Endodermal cell (in vitro differentiated cells): ENCODE results near the gene PYY. TPM values are rescaled to one million over a fixed set of nuclear protein-coding genes. Genes with fewer than 3 reads are reported as not detected.
"Not testable (repeated sequence)": the region's sequence is repeated elsewhere in the genome, so short reads cannot be mapped to it uniquely, and the experiment has no call there.

Experiments used
- DNase-seq: peaks from one replicate; pipeline ENCODE4 v3.0.0-alpha.2; 2017
- H3K27ac ChIP-seq: 2 replicates; pipeline ENCODE4 v1.5.1; 2013; ENCODE audit warnings: mild to moderate bottlenecking, low read depth, low read length, moderate library complexity
- H3K27me3 ChIP-seq: 2 replicates; pipeline ENCODE4 v1.6.1; 2013; ENCODE audit warnings: mild to moderate bottlenecking, low read length, moderate library complexity; ENCODE audit not compliant: insufficient read depth, control insufficient read depth, poor library complexity, severe bottlenecking
- H3K36me3 ChIP-seq: 2 replicates; pipeline ENCODE4 v1.7.0; 2013; ENCODE audit warnings: mild to moderate bottlenecking, low read length, moderate library complexity; ENCODE audit not compliant: control insufficient read depth, insufficient read depth
- H3K4me1 ChIP-seq: one replicate; pipeline ENCODE4 v1.7.0; 2013; ENCODE audit warnings: low read length; ENCODE audit not compliant: control insufficient read depth, insufficient read depth
- H3K4me3 ChIP-seq: 2 replicates; pipeline ENCODE4 v1.5.1; 2013; ENCODE audit warnings: mild to moderate bottlenecking, low read length, moderate library complexity
- H3K9ac ChIP-seq: 2 replicates; pipeline ENCODE4 v1.6.1; 2013; ENCODE audit warnings: mild to moderate bottlenecking, low read length, moderate library complexity; ENCODE audit not compliant: poor library complexity, severe bottlenecking; ENCODE audit errors: extremely low read depth
- H3K9me3 ChIP-seq: 2 replicates; pipeline ENCODE4 v1.6.1; 2013; ENCODE audit warnings: mild to moderate bottlenecking, low read length, moderate library complexity; ENCODE audit not compliant: control insufficient read depth
- H3K27ac Mint-ChIP-seq: 2 replicates; pipeline ENCODE4 v1.8.0; 2020; ENCODE audit warnings: mixed read lengths
- H3K27me3 Mint-ChIP-seq: 2 replicates; pipeline ENCODE4 v1.8.0; 2021; ENCODE audit warnings: mild to moderate bottlenecking, mixed read lengths; ENCODE audit not compliant: insufficient read depth
- H3K36me3 Mint-ChIP-seq: 2 replicates; pipeline ENCODE4 v1.8.0; 2020; ENCODE audit warnings: low read depth, mixed read lengths
- H3K4me1 Mint-ChIP-seq: 2 replicates; pipeline ENCODE4 v1.8.0; 2020; ENCODE audit warnings: mixed read lengths
- H3K4me3 Mint-ChIP-seq: 2 replicates; pipeline ENCODE4 v1.8.0; 2020; ENCODE audit warnings: mild to moderate bottlenecking, moderate library complexity, mixed read lengths
- H3K9me3 Mint-ChIP-seq: 2 replicates; pipeline ENCODE4 v1.8.0; 2020; ENCODE audit warnings: mild to moderate bottlenecking, mixed read lengths
- CTCF ChIP-seq: fragments of 200-600 bp; sonication (generic); conservative IDR thresholded peaks from 2 replicates; pipeline ENCODE4 v1.5.0; 2021; ENCODE audit warnings: antibody characterized with exemption, mild to moderate bottlenecking
- WGBS, 2 experiments: methylation state at CpG; one replicate each; pipeline versions ENCODE4 v1.1.5 to v1.1.7; 2013; ENCODE audit warnings: missing lambda C conversion rate in 2 of 2, mixed read lengths in 1 of 2; ENCODE audit not compliant: insufficient coverage in 1 of 2, insufficient read length in 1 of 2; 5-methylcytosine and 5-hydroxymethylcytosine counted together
- total RNA-seq, 2 donors: library from RNA; stranded (reverse); fragmentation: NEBNext Ultra II Directional in 1 of 2; extraction: Animal tissue kit (Norgen Biotek cat#: 25700) in 1 of 2; gene quantifications; 2 replicates in 1 of 2; 3 replicates in 1 of 2; pipeline ENCODE4 v1.2.1, GENCODE V29; 2021

PYY gene
- total RNA-seq, 2 donors from 2014 or later, result 1.3 to 1.4 TPM

GRCh38 chr17:43971436-43971835 is 17.7 kb upstream of the PYY start:
- not testable (repeated sequence) for H3K27me3 ChIP-seq, H3K4me1 Mint-ChIP-seq, H3K4me3 Mint-ChIP-seq, H3K36me3 ChIP-seq, H3K9me3 ChIP-seq, H3K36me3 Mint-ChIP-seq, H3K27ac Mint-ChIP-seq, H3K4me3 ChIP-seq, H3K9ac ChIP-seq, DNase-seq, H3K9me3 Mint-ChIP-seq, H3K4me1 ChIP-seq, H3K27ac ChIP-seq
- WGBS, 2 experiments, result 44% methylated on average over 2 of the region's 2 CpGs; no CpG with 5 or more reads in 1 of the 2 experiments
- peaks cover 19% of the 10 kb centered on the region for H3K27me3 Mint-ChIP-seq

GRCh38 chr17:43970366-43970765 is 16.6 kb upstream of the PYY start:
- Mint-ChIP-seq H3K4me3 (no peak overlapping the region), H3K36me3 (no peaks in the 10 kb centered on the region), H3K9me3 (no peaks in the 10 kb centered on the region), H3K27ac (no peak overlapping the region), H3K27me3 (peaks cover 19% of the 10 kb centered on the region), H3K4me1 (no peaks in the 10 kb centered on the region)
- 71 to 85% methylated on average over 1 to 4 of the region's 4 CpGs for WGBS, 2 experiments
- Histone ChIP-seq H3K4me1 (no peaks in the 10 kb centered on the region), H3K4me3 (no peak overlapping the region), H3K27ac (no peak overlapping the region), H3K9ac (no peak overlapping the region), H3K27me3 (peaks cover 6% of the 10 kb centered on the region), H3K9me3 (no peaks in the 10 kb centered on the region), H3K36me3 (no peaks in the 10 kb centered on the region)
- no peak for TF ChIP-seq CTCF
- DNase-seq, result no peak

GRCh38 chr17:43967251-43967875 is 13.6 kb upstream of the PYY start:
- Mint-ChIP-seq H3K4me3 (no peak overlapping the region), H3K4me1 (no peaks in the 10 kb centered on the region), H3K9me3 (no peaks in the 10 kb centered on the region), H3K36me3 (no peaks in the 10 kb centered on the region), H3K27ac (no peak overlapping the region), H3K27me3 (peaks cover 13% of the 10 kb centered on the region)
- no peaks in the 10 kb centered on the region for H3K9me3 ChIP-seq
- H3K27me3 ChIP-seq, result peaks cover 6% of the 10 kb centered on the region
- no peak for DNase-seq
- H3K36me3 ChIP-seq, result no peaks in the 10 kb centered on the region
- no peak overlapping the region for H3K4me3 ChIP-seq
- no peak overlapping the region for H3K9ac ChIP-seq
- no peak for TF ChIP-seq CTCF
- no peaks in the 10 kb centered on the region for H3K4me1 ChIP-seq
- no peak overlapping the region for H3K27ac ChIP-seq
- 78 to 88% methylated on average over 5 to 9 of the region's 9 CpGs for WGBS, 2 experiments

- Histone ChIP-seq H3K27ac (no peak overlapping the region), H3K9me3 (no peaks in the 10 kb centered on the region), H3K4me1 (no peaks in the 10 kb centered on the region), H3K4me3 (no peak overlapping the region), H3K9ac (no peak overlapping the region), H3K36me3 (no peaks in the 10 kb centered on the region), H3K27me3 (peaks cover 6% of the 10 kb centered on the region)
- no peak overlapping the region for H3K27ac Mint-ChIP-seq
- no peaks in the 10 kb centered on the region for H3K9me3 Mint-ChIP-seq
- H3K27me3 Mint-ChIP-seq, result peaks cover 11% of the 10 kb centered on the region
- no peak overlapping the region for H3K4me3 Mint-ChIP-seq
- DNase-seq, result no peak
- TF ChIP-seq CTCF, result no peak
- H3K36me3 Mint-ChIP-seq, result no peaks in the 10 kb centered on the region
- WGBS, 2 experiments, result 90% methylated on average over 3 of the region's 3 CpGs; no CpG with 5 or more reads in 1 of the 2 experiments
- no peaks in the 10 kb centered on the region for H3K4me1 Mint-ChIP-seq
Observed at GRCh38 chr17:43966276-43966675, 12.5 kb upstream of the PYY start.
